IPS-NIHi11 (cell line): Measurements from ENCODE around the gene ODR4.
A peak's percentile ranks its signal among the peaks of the same experiment; 100 is the strongest.
"Not testable (repeated sequence)": the region's sequence is repeated elsewhere in the genome, so short reads cannot be mapped to it uniquely, and the experiment has no call there.

Source experiments
- DNase-seq: peaks from one replicate; pipeline ENCODE4 v3.0.0; 2012; ENCODE audit warnings: mixed read lengths, low spot score

ODR4 gene

DNA sequence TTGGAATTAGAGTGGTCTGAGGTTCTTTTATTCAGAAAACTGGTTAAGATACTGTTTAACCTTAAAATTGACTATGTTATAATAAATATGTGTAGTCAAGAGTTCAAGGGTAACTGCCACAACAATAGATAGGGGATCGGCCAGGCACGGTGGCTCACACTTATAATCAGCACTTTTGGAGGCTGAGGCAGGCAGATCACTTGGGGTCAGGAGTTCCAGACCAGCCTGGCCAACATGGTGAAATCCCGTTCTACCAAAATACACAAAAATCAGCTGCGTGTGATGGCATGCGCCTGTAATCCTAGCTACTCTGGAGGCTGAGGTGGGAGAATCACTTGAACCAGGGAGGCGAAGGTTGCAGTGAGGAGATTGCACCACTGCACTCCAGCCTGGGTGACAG, 45.8 kb downstream of the ODR4 start:
- no peak for DNase-seq

GRCh38 chr1:186424539-186424938, 48.9 kb downstream of the ODR4 start:
- no peak for DNase-seq

DNA sequence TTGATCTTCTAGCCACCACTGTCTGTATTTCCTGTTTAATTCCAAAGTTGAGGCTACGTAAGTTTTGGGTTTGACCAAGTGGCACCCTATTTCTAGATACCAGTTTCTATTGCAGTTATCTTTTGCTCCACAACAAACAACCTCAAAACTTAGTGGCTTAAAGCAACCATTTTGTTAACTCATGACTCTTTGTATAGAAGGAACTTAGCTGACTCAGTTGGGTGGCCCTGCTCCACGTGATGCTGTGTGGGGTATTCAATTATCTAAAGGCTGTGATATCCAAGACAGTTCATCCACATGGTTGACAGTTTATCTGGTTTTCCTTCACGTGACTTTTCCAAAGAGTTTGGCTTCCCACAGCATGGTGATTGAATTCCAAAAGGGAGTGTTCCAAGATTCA, 50.5 kb downstream of the ODR4 start:
- no peak for DNase-seq

DNA sequence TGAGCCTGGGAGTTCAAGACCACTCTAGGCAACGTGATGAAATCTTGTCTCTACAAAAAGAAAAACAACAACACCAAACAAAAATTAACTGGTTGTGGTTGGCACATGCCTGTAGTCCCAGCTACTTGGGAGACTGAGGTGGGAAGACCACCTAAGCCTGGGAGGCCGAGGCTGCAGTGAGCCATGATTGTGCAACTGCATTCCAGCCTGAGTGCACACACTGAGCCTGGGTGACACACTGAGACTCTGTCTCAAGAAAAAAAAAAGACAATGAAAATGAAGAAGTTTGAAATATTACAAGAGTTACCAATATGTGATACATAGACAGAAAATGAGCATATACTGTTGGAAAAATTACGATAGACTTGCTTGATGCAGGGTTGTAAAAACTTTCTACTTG, 53.4 kb downstream of the ODR4 start:
- no peak for DNase-seq

- no peak for DNase-seq
Measured at GRCh38 chr1:186435336-186435735, 59.7 kb downstream of the ODR4 start.

GRCh38 chr1:186438567-186438966, 62.9 kb downstream of the ODR4 start:
- no peak for DNase-seq

GRCh38 chr1:186440584-186440983, 64.9 kb downstream of the ODR4 start:
- no peak for DNase-seq

DNA sequence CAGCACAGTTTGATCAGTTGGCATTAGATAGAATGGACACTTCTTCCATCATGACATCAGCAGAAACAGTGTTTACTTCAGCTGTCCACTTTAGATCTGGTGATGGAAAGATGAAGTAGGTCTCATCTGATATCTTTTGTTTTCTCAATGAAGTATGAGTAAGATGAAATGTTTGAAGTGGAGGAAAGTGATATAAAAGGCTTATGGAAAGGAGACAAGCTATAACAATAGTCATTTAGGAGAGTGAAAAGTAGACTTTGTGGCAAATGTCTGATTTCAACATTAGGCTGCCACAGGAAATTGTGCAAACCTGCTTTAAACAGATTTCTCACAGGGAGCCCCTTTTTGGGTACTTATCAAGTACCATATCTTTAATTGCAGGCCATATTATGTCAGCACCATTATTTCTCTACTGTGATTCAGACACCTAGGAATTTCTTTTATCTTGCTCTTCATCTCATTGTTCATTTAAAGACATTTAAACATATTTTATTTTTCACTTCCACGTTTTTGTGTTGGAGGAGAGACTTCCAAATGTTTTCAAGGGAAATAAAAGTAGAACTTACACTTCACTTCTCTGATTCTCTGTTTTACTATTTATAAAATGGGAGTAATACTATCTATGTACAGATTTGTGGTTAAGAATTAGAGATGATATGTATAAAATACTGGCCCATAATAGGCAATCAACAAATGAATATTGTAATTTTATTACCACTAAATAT, 67.2 kb downstream of the ODR4 start:
- DNase-seq, result no peak

- DNase-seq, result no peak
Measured at GRCh38 chr1:186443638-186444037, 68.0 kb downstream of the ODR4 start.

DNA sequence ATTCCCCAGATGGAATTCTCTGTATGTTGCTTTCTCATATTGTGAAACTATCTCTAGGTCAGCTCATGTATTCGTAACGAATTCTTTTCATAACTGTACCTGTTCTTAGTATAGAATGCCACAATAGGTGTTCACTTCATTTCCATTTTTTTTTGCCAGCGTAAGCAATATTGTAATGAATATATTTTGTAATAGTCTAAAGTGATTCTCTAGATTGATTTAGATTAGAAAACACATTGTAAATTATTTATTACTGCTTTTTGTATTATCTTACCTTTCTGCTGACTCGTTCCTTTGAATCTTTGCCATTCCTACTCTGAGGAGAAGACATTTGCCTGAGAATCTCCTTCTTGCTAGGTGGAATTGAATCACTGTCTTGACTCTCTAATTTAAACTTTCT, 70.5 kb downstream of the ODR4 start:
- DNase-seq, result no peak

GRCh38 chr1:186454981-186455380, 79.3 kb downstream of the ODR4 start:
- DNase-seq, result no peak

DNA sequence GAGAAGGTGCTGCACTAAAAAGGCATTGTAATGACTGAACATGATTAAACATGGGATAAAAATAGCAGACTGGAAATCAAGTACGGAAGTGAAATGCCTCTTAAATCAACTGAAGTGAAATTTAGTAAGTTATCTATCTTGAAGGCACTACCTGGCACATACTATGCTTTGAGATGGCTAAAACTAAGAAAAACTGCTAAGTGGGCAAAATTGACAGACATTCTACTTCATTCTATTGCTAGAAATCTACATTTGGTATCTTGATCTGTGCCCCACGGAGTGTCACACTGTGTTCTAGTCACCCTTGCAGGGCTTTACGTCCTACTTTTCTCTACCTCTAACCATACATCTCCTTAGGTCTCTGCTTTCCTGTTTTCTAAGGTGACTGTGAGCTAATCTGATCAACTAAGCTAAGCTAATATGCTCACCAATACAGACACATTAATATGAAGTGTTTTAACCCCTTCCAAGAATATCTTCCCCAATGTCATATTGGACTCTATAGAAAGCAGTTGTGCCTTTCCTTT, 81.2 kb downstream of the ODR4 start:
- no peak for DNase-seq

GRCh38 chr1:186459161-186459560, 83.5 kb downstream of the ODR4 start:
- DNase-seq, result not testable (repeated sequence)

DNA sequence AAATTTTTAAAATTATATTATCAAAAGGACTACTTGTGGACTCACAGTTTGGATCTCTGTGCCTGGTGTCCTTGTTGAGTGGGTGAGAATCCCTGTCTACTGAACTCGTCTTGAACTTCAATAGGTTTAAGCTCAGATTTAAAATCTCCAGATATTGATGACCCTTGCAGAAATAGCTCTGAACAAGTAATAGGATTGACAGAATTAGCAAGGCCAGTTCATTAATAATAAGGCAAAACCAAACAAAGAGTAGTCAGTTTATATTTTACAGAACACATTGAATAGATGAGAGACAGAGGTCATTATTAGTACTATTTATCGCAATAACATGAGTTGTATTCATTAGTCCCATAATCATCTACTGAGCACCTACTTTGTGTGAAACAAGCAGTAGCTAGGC, 85.4 kb downstream of the ODR4 start, which contains the start of gene PDC:
Gene PDC (minus strand): TSS at position 101 of the 400 bp plus-strand sequence. CDS start 11,655 bp downstream, outside the sequence.
- DNase-seq, result no peak

DNA sequence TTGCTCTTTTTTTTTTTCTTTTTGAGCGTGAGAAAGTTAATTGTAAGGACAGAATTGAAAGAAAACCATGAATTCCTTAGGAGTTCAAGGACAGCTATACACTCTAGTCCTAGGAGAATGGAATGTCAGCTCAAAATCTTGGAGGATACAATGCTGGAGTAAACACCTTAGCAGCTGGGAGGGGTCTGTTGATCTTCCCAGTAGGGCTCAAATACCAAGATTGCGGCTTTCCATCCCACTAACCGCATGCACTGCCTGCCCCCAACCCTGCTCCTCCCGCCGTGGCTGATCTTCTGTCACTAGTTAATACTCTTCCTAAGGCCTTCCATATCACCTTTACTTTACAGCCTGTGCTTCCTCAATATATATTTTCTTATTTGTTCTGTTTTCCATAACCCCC, 87.9 kb downstream of the ODR4 start:
- DNase-seq, result peak; percentile 25

- DNase-seq, result no peak
Measured at GRCh38 chr1:186463926-186464325, 88.3 kb downstream of the ODR4 start.

DNA sequence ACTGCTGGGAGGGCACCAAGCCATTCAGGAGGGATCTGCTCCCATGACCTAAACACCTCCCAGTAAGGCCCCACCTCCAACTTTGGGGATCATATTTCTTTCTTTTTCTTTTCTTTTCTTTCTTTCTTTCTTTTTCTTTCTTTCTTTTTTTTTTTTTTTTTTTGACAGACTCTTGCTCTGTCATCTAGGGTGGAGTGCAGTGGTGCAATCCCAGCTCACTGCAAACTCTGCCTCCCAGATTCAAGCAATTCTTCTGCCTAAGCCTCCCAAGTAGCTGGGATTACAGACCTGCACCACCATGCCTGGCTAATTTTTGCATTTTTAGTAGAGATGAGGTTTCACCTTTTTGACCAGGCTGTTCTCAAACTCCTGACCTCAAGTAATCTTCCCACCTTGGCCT, 89.9 kb downstream of the ODR4 start:
- DNase-seq, result not testable (repeated sequence)

GRCh38 chr1:186465946-186466345, 90.3 kb downstream of the ODR4 start:
- no peak for DNase-seq
